ENCODE measurements around the gene SDF2.

SDF2 gene

DNA sequence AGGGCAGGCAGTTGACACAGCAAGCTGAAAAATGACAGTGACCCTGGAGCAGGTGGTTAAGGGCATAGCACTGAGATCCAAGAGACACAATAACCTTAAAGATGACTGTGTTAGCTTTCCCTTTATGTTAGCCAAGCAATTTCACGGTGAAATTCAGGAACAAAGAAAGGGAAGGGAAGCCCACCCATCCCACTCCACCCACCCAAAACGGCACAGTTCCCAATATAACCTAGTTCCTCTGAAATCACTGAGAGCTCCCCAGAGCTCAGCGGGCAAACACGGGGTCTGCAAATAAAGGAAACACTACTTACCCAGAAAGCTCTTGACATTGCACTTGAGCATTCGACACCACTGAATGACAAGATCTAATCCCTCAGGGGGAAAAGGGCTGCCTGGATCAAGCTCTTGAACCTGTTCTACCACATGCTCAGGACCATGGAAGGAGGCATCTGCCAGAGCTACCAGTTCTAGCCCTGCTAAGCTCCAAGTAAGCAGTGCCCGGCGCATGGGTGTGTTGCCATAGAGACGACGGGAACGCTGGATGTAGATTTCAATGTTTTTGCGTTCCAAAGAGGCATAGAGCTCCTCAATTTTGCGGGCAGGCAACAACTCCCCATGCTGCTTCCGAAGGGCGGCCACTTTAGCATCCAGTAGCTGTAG is 27.4 kb downstream of the SDF2 start:
- Mint-ChIP-seq H3K27me3 (no peaks in the 10 kb centered on the region), H3K4me1 (peaks cover 8% of the 10 kb centered on the region), H3K36me3 (peaks cover 64% of the 10 kb centered on the region), H3K4me3 (no peak overlapping the region), H3K9me3 (no peaks in the 10 kb centered on the region), H3K27ac (no peak overlapping the region)
- no peak for DNase-seq
- CTCF ChIA-PET: interaction anchor here (1.0 to 1.5 kb wide), 2 partner anchors 9 to 44 kb away, joined by 3 read pairs; no protein-coding TSS in a partner anchor

DNA sequence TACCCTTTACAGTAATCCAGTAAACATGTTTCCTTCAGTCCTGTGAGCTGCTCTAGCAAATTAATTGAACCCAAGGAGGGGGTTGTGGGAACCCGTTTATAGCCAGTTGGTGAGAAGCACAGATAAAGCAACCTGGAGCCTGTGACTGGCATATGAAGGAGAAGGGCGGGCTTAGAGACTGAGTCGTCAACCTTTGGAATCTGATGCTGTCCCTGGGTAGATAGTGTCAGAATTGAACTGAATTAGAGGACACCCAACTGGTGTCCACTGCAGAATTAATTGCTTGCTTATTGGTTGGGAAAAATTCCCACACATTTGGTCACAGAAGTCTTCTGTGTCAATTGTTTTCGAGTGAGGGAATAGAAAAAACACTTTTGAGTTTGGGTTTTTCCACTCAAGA is 34.9 kb downstream of the SDF2 start:
- CTCF ChIA-PET: interaction anchor here (0.9 kb wide), 1 partner anchor 14 kb away, joined by 3 read pairs; no protein-coding TSS in a partner anchor
- Mint-ChIP-seq H3K4me3 (no peak overlapping the region), H3K27ac (no peak overlapping the region), H3K36me3 (peaks cover 46% of the 10 kb centered on the region), H3K9me3 (no peaks in the 10 kb centered on the region), H3K27me3 (no peaks in the 10 kb centered on the region), H3K4me1 (no peaks in the 10 kb centered on the region)
- DNase-seq: no peak

- Mint-ChIP-seq H3K27ac (no peak overlapping the region), H3K36me3 (peaks cover 57% of the 10 kb centered on the region), H3K9me3 (no peaks in the 10 kb centered on the region), H3K4me1 (no peaks in the 10 kb centered on the region), H3K4me3 (no peak overlapping the region), H3K27me3 (no peaks in the 10 kb centered on the region)
- DNase-seq: no peak
- CTCF ChIA-PET: interaction anchor here (1.0 to 1.1 kb wide), 3 partner anchors 11 to 12 kb away, joined by 3 to 4 read pairs (median 3); partner anchors contain the start of gene RSKR
These were observed 37.6 kb downstream of the SDF2 start for GRCh38 chr17:28624148-28624547.

DNA sequence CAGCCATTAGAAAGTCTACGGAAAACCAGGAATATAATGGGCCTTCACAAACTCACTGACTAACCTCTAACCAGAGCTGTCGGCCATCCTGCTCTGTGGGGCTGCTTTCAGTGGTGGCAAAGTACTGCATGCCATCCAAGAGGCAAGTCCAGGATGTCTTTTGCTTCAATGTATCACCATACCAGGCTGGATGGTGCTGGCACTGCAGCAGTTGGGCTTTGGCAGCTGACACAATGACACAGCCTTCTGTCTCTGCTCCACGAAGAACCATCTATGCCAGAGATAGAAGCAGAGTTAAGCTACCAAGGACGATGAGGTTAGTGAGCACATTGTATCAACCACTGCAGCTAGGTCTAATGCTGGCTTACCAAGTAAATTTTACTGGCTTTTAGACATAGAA is 38.0 kb downstream of the SDF2 start:
- DNase-seq: no peak
- no peaks in the 10 kb centered on the region for H3K27me3 Mint-ChIP-seq
- CTCF ChIA-PET: interaction anchor here (1.0 to 1.2 kb wide), 4 partner anchors 10 to 131 kb away, joined by 3 to 4 read pairs (median 3); partner anchors contain the start of gene RSKR
- H3K27ac Mint-ChIP-seq: no peak overlapping the region
- no peaks in the 10 kb centered on the region for H3K9me3 Mint-ChIP-seq
- H3K36me3 Mint-ChIP-seq: peaks cover 62% of the 10 kb centered on the region
- H3K4me1 Mint-ChIP-seq: no peaks in the 10 kb centered on the region
- no peak overlapping the region for H3K4me3 Mint-ChIP-seq

DNA sequence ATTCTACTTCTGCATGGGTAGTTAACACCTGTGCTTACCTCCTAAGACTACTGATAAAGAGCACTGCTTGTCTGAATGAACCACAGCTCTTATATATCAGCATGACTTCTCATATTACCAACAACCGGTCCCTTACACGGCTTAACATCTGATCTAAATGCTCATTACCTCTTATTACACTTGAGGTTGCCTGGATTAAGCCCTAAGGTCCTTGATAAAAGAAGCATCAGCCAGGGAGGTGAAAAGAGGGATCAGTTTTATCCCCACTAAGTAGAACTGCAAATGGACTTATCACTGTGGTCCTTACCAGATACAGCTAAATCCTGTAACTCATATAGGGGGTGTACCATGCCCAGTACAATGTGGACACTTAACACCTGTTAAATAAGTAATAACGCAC is 39.5 kb downstream of the SDF2 start:
- Mint-ChIP-seq H3K36me3 (peaks cover 62% of the 10 kb centered on the region), H3K27me3 (no peaks in the 10 kb centered on the region), H3K9me3 (no peaks in the 10 kb centered on the region), H3K4me1 (no peaks in the 10 kb centered on the region), H3K4me3 (no peak overlapping the region), H3K27ac (no peak overlapping the region)
- CTCF ChIA-PET: interaction anchor here (1.1 to 1.2 kb wide), 2 partner anchors 9 to 133 kb away, joined by 3 to 5 read pairs; no protein-coding TSS in a partner anchor
- no peak for DNase-seq

GRCh38 chr17:28620010-28620409 is 41.7 kb downstream of the SDF2 start:
- CTCF ChIA-PET: no interaction called here
- H3K4me3 Mint-ChIP-seq: no peak overlapping the region
- peaks cover 75% of the 10 kb centered on the region for H3K36me3 Mint-ChIP-seq
- H3K9me3 Mint-ChIP-seq: no peaks in the 10 kb centered on the region
- DNase-seq: no peak
- no peak overlapping the region for H3K27ac Mint-ChIP-seq
- H3K4me1 Mint-ChIP-seq: no peaks in the 10 kb centered on the region
- H3K27me3 Mint-ChIP-seq: no peaks in the 10 kb centered on the region

DNA sequence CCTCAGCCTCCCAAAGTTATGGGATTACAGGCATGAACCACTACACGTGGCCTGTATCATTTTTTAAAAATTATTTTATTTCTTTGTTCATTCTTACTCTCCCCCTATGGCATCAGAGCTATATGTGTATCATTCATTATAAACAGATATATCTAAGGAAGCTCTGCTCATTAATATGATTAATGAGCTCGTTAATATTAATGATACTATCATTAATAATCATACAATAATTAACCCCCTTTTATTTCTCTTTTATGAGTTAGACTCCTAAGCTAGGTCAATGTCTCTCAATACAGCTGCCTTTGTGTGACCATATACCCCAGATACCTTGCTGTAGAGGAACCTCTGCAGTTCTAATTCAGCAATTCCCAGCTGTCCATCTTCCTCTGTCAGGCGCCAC is 43.2 kb downstream of the SDF2 start:
- H3K27me3 Mint-ChIP-seq: no peaks in the 10 kb centered on the region
- H3K9me3 Mint-ChIP-seq: no peaks in the 10 kb centered on the region
- DNase-seq: no peak
- CTCF ChIA-PET: no interaction called here
- H3K4me1 Mint-ChIP-seq: no peaks in the 10 kb centered on the region
- H3K4me3 Mint-ChIP-seq: no peak overlapping the region
- no peak overlapping the region for H3K27ac Mint-ChIP-seq
- peaks cover 74% of the 10 kb centered on the region for H3K36me3 Mint-ChIP-seq

DNA sequence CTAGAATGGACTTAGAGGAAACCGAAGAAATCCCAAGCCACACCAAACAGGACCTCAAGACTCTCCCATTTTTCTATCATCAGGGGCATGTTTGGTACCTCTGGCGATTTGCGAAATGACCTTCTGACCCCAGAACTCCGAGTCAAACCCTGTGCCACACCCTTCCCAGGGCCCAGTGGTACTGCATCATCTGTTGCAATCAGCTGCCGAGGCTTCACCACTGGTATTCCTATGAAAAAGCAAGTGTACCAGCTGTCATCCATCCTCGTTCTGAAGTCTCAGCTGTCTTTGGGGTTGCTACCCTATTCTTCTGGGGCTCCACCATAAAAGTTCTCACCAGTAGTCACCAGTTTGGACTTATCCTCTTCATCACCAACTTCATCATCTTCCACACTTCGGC is 45.4 kb downstream of the SDF2 start:
- H3K27me3 Mint-ChIP-seq: no peaks in the 10 kb centered on the region
- CTCF ChIA-PET: interaction anchor here (0.6 to 0.8 kb wide), 2 partner anchors 9 to 149 kb away, joined by 3 to 4 read pairs; no protein-coding TSS in a partner anchor
- no peak for DNase-seq
- H3K36me3 Mint-ChIP-seq: peaks cover 72% of the 10 kb centered on the region
- H3K4me1 Mint-ChIP-seq: no peaks in the 10 kb centered on the region
- H3K9me3 Mint-ChIP-seq: no peaks in the 10 kb centered on the region
- H3K27ac Mint-ChIP-seq: no peak overlapping the region
- H3K4me3 Mint-ChIP-seq: no peak overlapping the region

GRCh38 chr17:28615260-28615940 is 46.3 kb downstream of the SDF2 start:
- no peaks in the 10 kb centered on the region for H3K9me3 Mint-ChIP-seq
- no peak for DNase-seq
- H3K27me3 Mint-ChIP-seq: no peaks in the 10 kb centered on the region
- peak overlapping the region; percentile 11 for H3K27ac Mint-ChIP-seq
- H3K36me3 Mint-ChIP-seq: peaks cover 71% of the 10 kb centered on the region
- CTCF ChIA-PET: no interaction called here
- no peak overlapping the region for H3K4me3 Mint-ChIP-seq
- no peaks in the 10 kb centered on the region for H3K4me1 Mint-ChIP-seq

DNA sequence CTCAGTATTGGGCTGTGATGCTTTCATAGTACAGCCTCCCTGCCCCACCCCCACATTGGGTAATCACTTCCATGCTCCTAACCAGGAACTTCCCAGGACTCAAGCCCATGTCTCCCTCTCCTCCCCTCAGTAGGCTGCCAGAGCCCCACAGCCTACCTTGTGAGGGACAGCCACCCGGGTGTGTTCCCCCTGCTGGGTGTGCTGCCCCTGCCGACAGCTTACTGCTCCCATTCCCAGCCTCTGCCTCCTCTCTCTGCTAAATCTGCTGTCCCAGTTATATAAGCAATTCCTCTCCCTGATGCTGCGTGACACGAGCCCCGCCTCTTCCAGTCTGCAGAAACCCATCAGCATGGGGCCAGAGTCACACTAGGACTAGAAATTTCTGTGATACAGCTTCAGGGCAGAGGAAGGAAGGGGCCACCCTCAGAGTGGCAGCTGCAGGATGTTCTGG is 47.8 kb downstream of the SDF2 start, which contains the start of gene RSKR:
Gene RSKR, minus strand, starts transcription at position 255 of the 451 bp plus-strand sequence. Its CDS starts 24 bp downstream, at position 231.
- Mint-ChIP-seq H3K4me3 (no peak within 1 kb of the TSS), H3K9me3 (no peaks in the 10 kb centered on the region), H3K36me3 (peaks cover 66% of the 10 kb centered on the region), H3K27me3 (no peaks in the 10 kb centered on the region), H3K27ac (peak within 1 kb of the TSS; percentile 46), H3K4me1 (no peaks in the 10 kb centered on the region)
- no peak for DNase-seq
- CTCF ChIA-PET: interaction anchor here (1.0 to 2.3 kb wide), 6 partner anchors 8 to 74 kb away, joined by 3 to 9 read pairs (median 4); partner anchors contain the start of gene ALDOC

- Mint-ChIP-seq H3K4me1 (no peaks in the 10 kb centered on the region), H3K27me3 (no peaks in the 10 kb centered on the region), H3K4me3 (no peak overlapping the region), H3K27ac (no peak overlapping the region), H3K36me3 (peaks cover 61% of the 10 kb centered on the region), H3K9me3 (no peaks in the 10 kb centered on the region)
- DNase-seq: peak; percentile 47
- CTCF ChIA-PET: interaction anchor here (0.7 to 3.8 kb wide), 17 partner anchors 9 to 121 kb away, joined by 3 to 29 read pairs (median 4); partner anchors contain the start of gene ALDOC
These were observed 48.5 kb downstream of the SDF2 start for GRCh38 chr17:28612936-28613872.

- CTCF ChIA-PET: interaction anchor here (0.7 to 3.8 kb wide), 15 partner anchors 9 to 120 kb away, joined by 3 to 29 read pairs (median 4); partner anchors contain the start of gene ALDOC
- H3K27ac Mint-ChIP-seq: peak overlapping the region; percentile 19
These were observed 49.2 kb downstream of the SDF2 start for GRCh38 chr17:28612531-28612930.

DNA sequence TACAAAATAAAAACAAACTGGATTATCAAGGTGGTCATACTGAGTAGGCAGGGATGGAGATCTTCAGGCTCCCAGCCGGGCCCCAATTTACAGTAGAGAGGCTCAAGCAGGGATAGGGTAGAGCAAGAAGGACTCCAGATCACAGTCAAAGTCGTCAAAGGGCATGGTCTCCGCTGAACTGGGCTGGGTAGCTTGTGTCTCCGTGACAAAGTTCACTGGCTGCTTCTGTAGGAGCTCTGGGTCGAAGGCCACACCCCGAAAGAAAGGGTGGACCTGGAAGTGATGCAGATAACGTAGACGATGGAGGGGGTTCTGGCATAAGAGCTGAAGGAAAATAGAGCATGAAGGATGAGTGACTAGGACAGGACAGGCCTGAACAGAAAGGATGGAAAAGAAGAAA is 51.3 kb downstream of the SDF2 start:
- no peak for DNase-seq
- CTCF ChIA-PET: interaction anchor here (1.1 to 3.8 kb wide), 3 partner anchors 17 to 87 kb away, joined by 3 to 29 read pairs (median 4); no protein-coding TSS in a partner anchor
- H3K9me3 Mint-ChIP-seq: no peaks in the 10 kb centered on the region
- no peak overlapping the region for H3K4me3 Mint-ChIP-seq
- H3K36me3 Mint-ChIP-seq: peaks cover 41% of the 10 kb centered on the region
- no peaks in the 10 kb centered on the region for H3K27me3 Mint-ChIP-seq
- no peak overlapping the region for H3K27ac Mint-ChIP-seq
- no peaks in the 10 kb centered on the region for H3K4me1 Mint-ChIP-seq

More at GRCh38 chr17:28612531-28612930, 49.2 kb downstream of the SDF2 start:
- peaks cover 60% of the 10 kb centered on the region for H3K36me3 Mint-ChIP-seq
- H3K9me3 Mint-ChIP-seq: no peaks in the 10 kb centered on the region
- no peaks in the 10 kb centered on the region for H3K27me3 Mint-ChIP-seq
- no peak for DNase-seq
- H3K4me1 Mint-ChIP-seq: no peaks in the 10 kb centered on the region
- no peak overlapping the region for H3K4me3 Mint-ChIP-seq

Measured in activated naive CD4-positive, alpha-beta T cell treated with anti-CD3 and anti-CD28 coated beads, Interleukin-2, amount 10 ng/mL, durations not matched to agents 7 days and 5 days (primary cell).